HepG2 (cell line): ENCODE measurements around the gene ANKRD2. TPM values are rescaled to one million over a fixed set of nuclear protein-coding genes. Genes with fewer than 3 reads are reported as not detected.

Source experiments
- BORCS8-MEF2B ChIP-seq: sonication (generic); formaldehyde crosslinking; IDR thresholded peaks from 2 replicates; pipeline ENCODE4 v1.8.0; 2022; ENCODE audit warnings: mild to moderate bottlenecking, missing genetic modification reagents
- CENPX ChIP-seq: sonication (generic); formaldehyde crosslinking; IDR thresholded peaks from 2 replicates; pipeline ENCODE4 v1.9.0; 2021; ENCODE audit warnings: mild to moderate bottlenecking, missing genetic modification reagents, moderate library complexity
- CREM ChIP-seq, 2 experiments: sonication (generic) in 1 of 2; formaldehyde crosslinking in 1 of 2; IDR thresholded peaks; 2 replicates each; pipeline versions ENCODE4 v1.4.0 to v1.6.1; 2016 to 2020; ENCODE audit warnings: antibody characterized with exemption in 1 of 2, mild to moderate bottlenecking in 1 of 2, missing genetic modification reagents in 1 of 2
- DPF2 ChIP-seq: sonication (generic); formaldehyde crosslinking; IDR thresholded peaks from 2 replicates; pipeline ENCODE4 v1.4.0; 2020; ENCODE audit warnings: mild to moderate bottlenecking, low read depth, missing genetic modification reagents, borderline replicate concordance
- GTF3A ChIP-seq: sonication (generic); formaldehyde crosslinking; conservative IDR thresholded peaks from 2 replicates; pipeline ENCODE4 v1.4.0; 2020; ENCODE audit warnings: mild to moderate bottlenecking, missing genetic modification reagents
- HHEX ChIP-seq: IDR thresholded peaks from 2 replicates; pipeline ENCODE4 v1.6.1; 2016; ENCODE audit warnings: control low read depth
- MED1 ChIP-seq: sonication (generic); formaldehyde crosslinking; IDR thresholded peaks from 2 replicates; pipeline ENCODE4 v1.4.0; 2020; ENCODE audit warnings: missing genetic modification reagents
- MTF1 ChIP-seq: sonication (generic); formaldehyde crosslinking; IDR thresholded peaks from 2 replicates; pipeline ENCODE4 v1.5.0; 2020; ENCODE audit warnings: missing genetic modification reagents
- SNAI1 ChIP-seq: sonication (generic); formaldehyde crosslinking; IDR thresholded peaks from 2 replicates; pipeline ENCODE4 v1.5.0; 2020; ENCODE audit warnings: mild to moderate bottlenecking, missing genetic modification reagents, borderline replicate concordance
- TSC22D2 ChIP-seq: sonication (generic); formaldehyde crosslinking; IDR thresholded peaks from 2 replicates; pipeline ENCODE4 v1.5.1; 2020; ENCODE audit warnings: missing genetic modification reagents, mild to moderate bottlenecking, borderline replicate concordance
- ZBTB20 ChIP-seq: sonication (generic); formaldehyde crosslinking; IDR thresholded peaks from 2 replicates; pipeline ENCODE4 v1.8.1; 2023; ENCODE audit warnings: missing genetic modification reagents, low read depth, mild to moderate bottlenecking, borderline replicate concordance
- ZFP62 ChIP-seq: sonication (generic); formaldehyde crosslinking; IDR thresholded peaks from 2 replicates; pipeline ENCODE4 v1.4.0; 2020; ENCODE audit warnings: missing genetic modification reagents
- ZNF563 ChIP-seq: sonication (generic); formaldehyde crosslinking; IDR thresholded peaks from 2 replicates; pipeline ENCODE4 v1.8.0; 2022; ENCODE audit warnings: mild to moderate bottlenecking, moderate library complexity, missing genetic modification reagents
- ZNF564 ChIP-seq: sonication (generic); formaldehyde crosslinking; IDR thresholded peaks from 2 replicates; pipeline ENCODE4 v1.8.1; 2023; ENCODE audit warnings: mild to moderate bottlenecking, missing genetic modification reagents
- polyA plus RNA-seq, 8 experiments: library from polyadenylated mRNA; depleted of rRNA in 3 of 8; stranded (reverse) in 7 of 8; unstranded in 1 of 8; fragments of >200 nt; fragmentation: Illumina TruSeq in 4 of 8; extraction: Trizol in 4 of 8; gene quantifications; 2 replicates each; pipeline versions ENCODE4 v1.2.1 to v1.2.3, GENCODE V29; 2011 to 2016; ENCODE audit warnings: low read depth in 4 of 8, missing spikeins in 1 of 8, mixed read lengths in 1 of 8; ENCODE audit not compliant: insufficient read depth in 1 of 8
- total RNA-seq, 5 experiments: library from RNA; depleted of rRNA; stranded (reverse); fragments of >200 nt; fragmentation: Illumina TruSeq; extraction: Trizol; gene quantifications; 2 replicates each; pipeline ENCODE4 v1.2.3, GENCODE V29; 2016; ENCODE audit warnings: low read depth in 1 of 5
- TF ChIP-seq, protein P1 (sequence below): sonication (generic); formaldehyde crosslinking; IDR thresholded peaks from 2 replicates; pipeline ENCODE4 v1.8.0; 2022; ENCODE audit warnings: mild to moderate bottlenecking, missing genetic modification reagents; ENCODE audit not compliant: insufficient replicate concordance
- TF ChIP-seq, protein P2 (sequence below): sonication (generic); formaldehyde crosslinking; IDR thresholded peaks from 2 replicates; pipeline ENCODE4 v1.4.0; 2020; ENCODE audit warnings: missing genetic modification reagents, borderline replicate concordance
- TF ChIP-seq, protein P3 (sequence below): sonication (generic); formaldehyde crosslinking; IDR thresholded peaks from 2 replicates; pipeline ENCODE4 v1.5.0; 2020; ENCODE audit warnings: mild to moderate bottlenecking, low read depth, missing genetic modification reagents, borderline replicate concordance
- TF ChIP-seq, protein P4 (sequence below): sonication (generic); formaldehyde crosslinking; IDR thresholded peaks from 2 replicates; pipeline ENCODE4 v1.4.0; 2020; ENCODE audit warnings: missing genetic modification reagents, borderline replicate concordance
- TF ChIP-seq, protein P5 (sequence below): sonication (generic); formaldehyde crosslinking; IDR thresholded peaks from 2 replicates; pipeline ENCODE4 v1.4.0; 2020; ENCODE audit warnings: missing genetic modification reagents

ANKRD2 gene
- total and polyA plus RNA-seq, 2 of the 13 experiments (the other 11 are each of a cell fraction or from before 2014, with no cell fraction given) = not detected

DNA sequence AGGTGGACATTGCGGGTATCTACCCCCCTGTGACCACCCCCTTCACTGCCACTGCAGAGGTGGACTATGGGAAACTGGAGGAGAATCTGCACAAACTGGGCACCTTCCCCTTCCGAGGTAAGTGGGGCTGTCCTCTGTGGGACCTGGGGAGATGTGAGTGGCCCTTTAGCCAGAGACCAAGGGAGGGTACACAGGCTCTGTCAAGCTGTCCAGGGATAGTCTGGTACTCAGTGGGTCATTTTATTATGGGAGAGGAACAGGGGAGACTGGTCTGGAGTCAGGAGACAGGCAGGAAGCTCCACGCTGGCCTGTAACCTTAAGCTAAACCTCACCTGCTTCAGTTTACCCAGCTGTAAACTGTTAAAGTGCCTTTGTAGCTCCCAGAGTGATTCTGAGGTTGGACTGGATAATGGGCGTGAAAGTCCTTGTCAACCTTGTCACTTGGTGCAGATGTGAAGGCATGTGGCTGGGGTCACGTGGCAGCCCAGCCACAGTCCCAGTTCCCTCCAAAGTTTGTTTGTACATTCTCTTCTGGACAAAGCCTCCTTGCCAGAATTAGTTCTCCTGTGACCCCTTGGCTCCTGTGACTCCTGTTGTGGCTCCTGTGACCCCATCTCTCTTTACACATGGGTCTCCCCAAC is 12.3 kb downstream of the ANKRD2 start (continued):
- no peak for TF ChIP-seq ZNF563
- peak; percentile 30; the same call in 1 of the 2 replicates for TF ChIP-seq TSC22D2 (CRISPR knock-in tag)
- TF ChIP-seq GTF3A = no peak
- TF ChIP-seq, protein P1, sequence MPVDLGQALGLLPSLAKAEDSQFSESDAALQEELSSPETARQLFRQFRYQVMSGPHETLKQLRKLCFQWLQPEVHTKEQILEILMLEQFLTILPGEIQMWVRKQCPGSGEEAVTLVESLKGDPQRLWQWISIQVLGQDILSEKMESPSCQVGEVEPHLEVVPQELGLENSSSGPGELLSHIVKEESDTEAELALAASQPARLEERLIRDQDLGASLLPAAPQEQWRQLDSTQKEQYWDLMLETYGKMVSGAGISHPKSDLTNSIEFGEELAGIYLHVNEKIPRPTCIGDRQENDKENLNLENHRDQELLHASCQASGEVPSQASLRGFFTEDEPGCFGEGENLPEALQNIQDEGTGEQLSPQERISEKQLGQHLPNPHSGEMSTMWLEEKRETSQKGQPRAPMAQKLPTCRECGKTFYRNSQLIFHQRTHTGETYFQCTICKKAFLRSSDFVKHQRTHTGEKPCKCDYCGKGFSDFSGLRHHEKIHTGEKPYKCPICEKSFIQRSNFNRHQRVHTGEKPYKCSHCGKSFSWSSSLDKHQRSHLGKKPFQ (CRISPR knock-in tag) = no peak
- TF ChIP-seq ZNF564 (CRISPR knock-in tag) = no peak
- no peak for TF ChIP-seq SNAI1 (CRISPR knock-in tag)
- TF ChIP-seq ZFP62 (CRISPR knock-in tag) = no peak
- TF ChIP-seq ZBTB20 (CRISPR knock-in tag) = no peak
- no peak for TF ChIP-seq BORCS8-MEF2B (CRISPR knock-in tag)
- TF ChIP-seq, protein P2, sequence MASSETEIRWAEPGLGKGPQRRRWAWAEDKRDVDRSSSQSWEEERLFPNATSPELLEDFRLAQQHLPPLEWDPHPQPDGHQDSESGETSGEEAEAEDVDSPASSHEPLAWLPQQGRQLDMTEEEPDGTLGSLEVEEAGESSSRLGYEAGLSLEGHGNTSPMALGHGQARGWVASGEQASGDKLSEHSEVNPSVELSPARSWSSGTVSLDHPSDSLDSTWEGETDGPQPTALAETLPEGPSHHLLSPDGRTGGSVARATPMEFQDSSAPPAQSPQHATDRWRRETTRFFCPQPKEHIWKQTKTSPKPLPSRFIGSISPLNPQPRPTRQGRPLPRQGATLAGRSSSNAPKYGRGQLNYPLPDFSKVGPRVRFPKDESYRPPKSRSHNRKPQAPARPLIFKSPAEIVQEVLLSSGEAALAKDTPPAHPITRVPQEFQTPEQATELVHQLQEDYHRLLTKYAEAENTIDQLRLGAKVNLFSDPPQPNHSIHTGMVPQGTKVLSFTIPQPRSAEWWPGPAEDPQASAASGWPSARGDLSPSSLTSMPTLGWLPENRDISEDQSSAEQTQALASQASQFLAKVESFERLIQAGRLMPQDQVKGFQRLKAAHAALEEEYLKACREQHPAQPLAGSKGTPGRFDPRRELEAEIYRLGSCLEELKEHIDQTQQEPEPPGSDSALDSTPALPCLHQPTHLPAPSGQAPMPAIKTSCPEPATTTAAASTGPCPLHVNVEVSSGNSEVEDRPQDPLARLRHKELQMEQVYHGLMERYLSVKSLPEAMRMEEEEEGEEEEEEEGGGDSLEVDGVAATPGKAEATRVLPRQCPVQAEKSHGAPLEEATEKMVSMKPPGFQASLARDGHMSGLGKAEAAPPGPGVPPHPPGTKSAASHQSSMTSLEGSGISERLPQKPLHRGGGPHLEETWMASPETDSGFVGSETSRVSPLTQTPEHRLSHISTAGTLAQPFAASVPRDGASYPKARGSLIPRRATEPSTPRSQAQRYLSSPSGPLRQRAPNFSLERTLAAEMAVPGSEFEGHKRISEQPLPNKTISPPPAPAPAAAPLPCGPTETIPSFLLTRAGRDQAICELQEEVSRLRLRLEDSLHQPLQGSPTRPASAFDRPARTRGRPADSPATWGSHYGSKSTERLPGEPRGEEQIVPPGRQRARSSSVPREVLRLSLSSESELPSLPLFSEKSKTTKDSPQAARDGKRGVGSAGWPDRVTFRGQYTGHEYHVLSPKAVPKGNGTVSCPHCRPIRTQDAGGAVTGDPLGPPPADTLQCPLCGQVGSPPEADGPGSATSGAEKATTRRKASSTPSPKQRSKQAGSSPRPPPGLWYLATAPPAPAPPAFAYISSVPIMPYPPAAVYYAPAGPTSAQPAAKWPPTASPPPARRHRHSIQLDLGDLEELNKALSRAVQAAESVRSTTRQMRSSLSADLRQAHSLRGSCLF (CRISPR knock-in tag) = no peak
- no peak for TF ChIP-seq MTF1 (CRISPR knock-in tag)
- no peak for TF ChIP-seq CREM (IDR thresholded peaks at IDR 0.05)
- TF ChIP-seq CREM (CRISPR knock-in tag; IDR thresholded peaks at IDR 0.05) = no peak
- TF ChIP-seq MED1 (CRISPR knock-in tag) = no peak
- TF ChIP-seq DPF2 (CRISPR knock-in tag) = no peak
- TF ChIP-seq, protein P3, sequence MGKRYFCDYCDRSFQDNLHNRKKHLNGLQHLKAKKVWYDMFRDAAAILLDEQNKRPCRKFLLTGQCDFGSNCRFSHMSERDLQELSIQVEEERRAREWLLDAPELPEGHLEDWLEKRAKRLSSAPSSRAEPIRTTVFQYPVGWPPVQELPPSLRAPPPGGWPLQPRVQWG = no peak
- TF ChIP-seq, protein P4, sequence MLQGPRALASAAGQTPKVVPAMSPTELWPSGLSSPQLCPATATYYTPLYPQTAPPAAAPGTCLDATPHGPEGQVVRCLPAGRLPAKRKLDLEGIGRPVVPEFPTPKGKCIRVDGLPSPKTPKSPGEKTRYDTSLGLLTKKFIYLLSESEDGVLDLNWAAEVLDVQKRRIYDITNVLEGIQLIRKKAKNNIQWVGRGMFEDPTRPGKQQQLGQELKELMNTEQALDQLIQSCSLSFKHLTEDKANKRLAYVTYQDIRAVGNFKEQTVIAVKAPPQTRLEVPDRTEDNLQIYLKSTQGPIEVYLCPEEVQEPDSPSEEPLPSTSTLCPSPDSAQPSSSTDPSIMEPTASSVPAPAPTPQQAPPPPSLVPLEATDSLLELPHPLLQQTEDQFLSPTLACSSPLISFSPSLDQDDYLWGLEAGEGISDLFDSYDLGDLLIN (CRISPR knock-in tag) = no peak
- TF ChIP-seq HHEX = no peak
- no peak for TF ChIP-seq CENPX
- TF ChIP-seq, protein P5, sequence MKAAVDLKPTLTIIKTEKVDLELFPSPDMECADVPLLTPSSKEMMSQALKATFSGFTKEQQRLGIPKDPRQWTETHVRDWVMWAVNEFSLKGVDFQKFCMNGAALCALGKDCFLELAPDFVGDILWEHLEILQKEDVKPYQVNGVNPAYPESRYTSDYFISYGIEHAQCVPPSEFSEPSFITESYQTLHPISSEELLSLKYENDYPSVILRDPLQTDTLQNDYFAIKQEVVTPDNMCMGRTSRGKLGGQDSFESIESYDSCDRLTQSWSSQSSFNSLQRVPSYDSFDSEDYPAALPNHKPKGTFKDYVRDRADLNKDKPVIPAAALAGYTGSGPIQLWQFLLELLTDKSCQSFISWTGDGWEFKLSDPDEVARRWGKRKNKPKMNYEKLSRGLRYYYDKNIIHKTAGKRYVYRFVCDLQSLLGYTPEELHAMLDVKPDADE = no peak
